ENCODE measurements around the gene LHPP. TPM values are rescaled to one million over a fixed set of nuclear protein-coding genes. Genes with fewer than 3 reads are reported as not detected.

Gene LHPP
- total and polyA plus RNA-seq, 2 experiments from 2014 or later: 27.4 to 40.2 TPM

DNA sequence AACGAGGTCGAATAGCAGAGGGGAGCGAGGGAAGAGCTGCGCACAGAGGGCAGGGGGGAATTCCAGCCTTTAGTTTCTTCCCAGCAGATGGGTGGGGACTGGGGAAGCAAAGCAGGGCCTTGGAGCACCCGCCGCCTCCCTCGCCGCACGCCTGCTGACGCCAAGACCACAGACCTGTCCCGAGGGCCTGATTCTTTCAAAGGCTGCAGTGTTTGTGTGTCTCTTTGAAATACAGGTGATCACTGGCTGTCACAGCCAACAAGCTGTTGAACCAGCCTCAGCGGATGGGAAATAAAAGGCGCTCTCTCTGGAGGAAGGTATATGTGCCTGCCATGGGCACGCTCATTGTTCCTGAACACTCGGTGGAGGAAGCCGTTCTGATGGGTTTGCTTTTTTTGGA is 163.3 kb downstream of the LHPP start:
- Histone ChIP-seq H3K36me3 (ENCODE audit: insufficient read depth) (no peaks in the 10 kb centered on the region), H4K20me1 (replicated peaks; ENCODE audit: insufficient read depth) (no peaks in the 10 kb centered on the region), H3F3A (replicated peaks; ENCODE audit: low read depth) (no peaks in the 10 kb centered on the region), H2AFZ (no peak overlapping the region), H3K9me2 (ENCODE audit: insufficient read depth) (no peaks in the 10 kb centered on the region), H3K27ac (ENCODE audit: low read depth) (no peak overlapping the region), H3K4me2 (no peak overlapping the region), H3K79me2 (replicated peaks; ENCODE audit: insufficient read depth) (no peaks in the 10 kb centered on the region), H3K4me3 (no peak overlapping the region), H3K4me1 (ENCODE audit: insufficient read depth) (peaks cover 12% of the 10 kb centered on the region), H3K27me3 (ENCODE audit: insufficient read depth) (no peaks in the 10 kb centered on the region)
- Mint-ChIP-seq H3K9me3 (no peaks in the 10 kb centered on the region), H3K27me3 (ENCODE audit: insufficient read depth, low read depth, poor library complexity) (peaks cover 10% of the 10 kb centered on the region), H3K36me3 (ENCODE audit: low read depth) (no peaks in the 10 kb centered on the region; the same call in 2 of the 3 replicates), H3K27ac (peak overlapping the region; percentile 24; the same call in 1 of the 2 replicates), H3K4me3 (no peak overlapping the region), H3K4me1 (peaks cover 30% of the 10 kb centered on the region)
- no peak for ATAC-seq
- no peak for DNase-seq (ENCODE audit: low spot score)
- TF ChIP-seq POLR2AphosphoS5 (IDR thresholded peaks at IDR 0.05; ENCODE audit: low read depth): no peak

DNA sequence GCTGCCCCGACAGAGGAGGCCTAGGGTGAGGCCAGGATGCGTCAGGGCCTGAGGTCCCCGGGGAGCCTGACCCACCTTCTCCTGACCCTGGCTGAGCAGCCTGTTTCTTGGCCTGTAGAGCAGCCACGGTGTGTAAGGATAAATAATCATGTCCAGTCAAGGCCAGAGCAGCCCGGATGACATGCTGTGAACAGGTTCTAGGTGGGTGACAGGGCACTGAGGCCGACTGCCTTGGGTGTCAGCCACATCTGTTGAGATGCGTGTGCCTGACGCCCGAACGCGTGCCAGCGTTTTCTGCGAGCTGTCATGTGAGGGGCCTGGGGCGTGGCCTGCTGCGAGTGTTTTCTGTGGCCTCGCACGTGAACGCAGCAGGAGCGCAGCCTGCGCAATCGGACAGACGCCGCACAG is 164.2 kb downstream of the LHPP start:
- Mint-ChIP-seq H3K27ac (no peak overlapping the region), H3K9me3 (no peaks in the 10 kb centered on the region), H3K36me3 (ENCODE audit: low read depth) (no peaks in the 10 kb centered on the region; the same call in 2 of the 3 replicates), H3K27me3 (ENCODE audit: insufficient read depth, low read depth, poor library complexity) (peaks cover 13% of the 10 kb centered on the region), H3K4me3 (no peak overlapping the region), H3K4me1 (peaks cover 30% of the 10 kb centered on the region)
- TF ChIP-seq, protein P1, sequence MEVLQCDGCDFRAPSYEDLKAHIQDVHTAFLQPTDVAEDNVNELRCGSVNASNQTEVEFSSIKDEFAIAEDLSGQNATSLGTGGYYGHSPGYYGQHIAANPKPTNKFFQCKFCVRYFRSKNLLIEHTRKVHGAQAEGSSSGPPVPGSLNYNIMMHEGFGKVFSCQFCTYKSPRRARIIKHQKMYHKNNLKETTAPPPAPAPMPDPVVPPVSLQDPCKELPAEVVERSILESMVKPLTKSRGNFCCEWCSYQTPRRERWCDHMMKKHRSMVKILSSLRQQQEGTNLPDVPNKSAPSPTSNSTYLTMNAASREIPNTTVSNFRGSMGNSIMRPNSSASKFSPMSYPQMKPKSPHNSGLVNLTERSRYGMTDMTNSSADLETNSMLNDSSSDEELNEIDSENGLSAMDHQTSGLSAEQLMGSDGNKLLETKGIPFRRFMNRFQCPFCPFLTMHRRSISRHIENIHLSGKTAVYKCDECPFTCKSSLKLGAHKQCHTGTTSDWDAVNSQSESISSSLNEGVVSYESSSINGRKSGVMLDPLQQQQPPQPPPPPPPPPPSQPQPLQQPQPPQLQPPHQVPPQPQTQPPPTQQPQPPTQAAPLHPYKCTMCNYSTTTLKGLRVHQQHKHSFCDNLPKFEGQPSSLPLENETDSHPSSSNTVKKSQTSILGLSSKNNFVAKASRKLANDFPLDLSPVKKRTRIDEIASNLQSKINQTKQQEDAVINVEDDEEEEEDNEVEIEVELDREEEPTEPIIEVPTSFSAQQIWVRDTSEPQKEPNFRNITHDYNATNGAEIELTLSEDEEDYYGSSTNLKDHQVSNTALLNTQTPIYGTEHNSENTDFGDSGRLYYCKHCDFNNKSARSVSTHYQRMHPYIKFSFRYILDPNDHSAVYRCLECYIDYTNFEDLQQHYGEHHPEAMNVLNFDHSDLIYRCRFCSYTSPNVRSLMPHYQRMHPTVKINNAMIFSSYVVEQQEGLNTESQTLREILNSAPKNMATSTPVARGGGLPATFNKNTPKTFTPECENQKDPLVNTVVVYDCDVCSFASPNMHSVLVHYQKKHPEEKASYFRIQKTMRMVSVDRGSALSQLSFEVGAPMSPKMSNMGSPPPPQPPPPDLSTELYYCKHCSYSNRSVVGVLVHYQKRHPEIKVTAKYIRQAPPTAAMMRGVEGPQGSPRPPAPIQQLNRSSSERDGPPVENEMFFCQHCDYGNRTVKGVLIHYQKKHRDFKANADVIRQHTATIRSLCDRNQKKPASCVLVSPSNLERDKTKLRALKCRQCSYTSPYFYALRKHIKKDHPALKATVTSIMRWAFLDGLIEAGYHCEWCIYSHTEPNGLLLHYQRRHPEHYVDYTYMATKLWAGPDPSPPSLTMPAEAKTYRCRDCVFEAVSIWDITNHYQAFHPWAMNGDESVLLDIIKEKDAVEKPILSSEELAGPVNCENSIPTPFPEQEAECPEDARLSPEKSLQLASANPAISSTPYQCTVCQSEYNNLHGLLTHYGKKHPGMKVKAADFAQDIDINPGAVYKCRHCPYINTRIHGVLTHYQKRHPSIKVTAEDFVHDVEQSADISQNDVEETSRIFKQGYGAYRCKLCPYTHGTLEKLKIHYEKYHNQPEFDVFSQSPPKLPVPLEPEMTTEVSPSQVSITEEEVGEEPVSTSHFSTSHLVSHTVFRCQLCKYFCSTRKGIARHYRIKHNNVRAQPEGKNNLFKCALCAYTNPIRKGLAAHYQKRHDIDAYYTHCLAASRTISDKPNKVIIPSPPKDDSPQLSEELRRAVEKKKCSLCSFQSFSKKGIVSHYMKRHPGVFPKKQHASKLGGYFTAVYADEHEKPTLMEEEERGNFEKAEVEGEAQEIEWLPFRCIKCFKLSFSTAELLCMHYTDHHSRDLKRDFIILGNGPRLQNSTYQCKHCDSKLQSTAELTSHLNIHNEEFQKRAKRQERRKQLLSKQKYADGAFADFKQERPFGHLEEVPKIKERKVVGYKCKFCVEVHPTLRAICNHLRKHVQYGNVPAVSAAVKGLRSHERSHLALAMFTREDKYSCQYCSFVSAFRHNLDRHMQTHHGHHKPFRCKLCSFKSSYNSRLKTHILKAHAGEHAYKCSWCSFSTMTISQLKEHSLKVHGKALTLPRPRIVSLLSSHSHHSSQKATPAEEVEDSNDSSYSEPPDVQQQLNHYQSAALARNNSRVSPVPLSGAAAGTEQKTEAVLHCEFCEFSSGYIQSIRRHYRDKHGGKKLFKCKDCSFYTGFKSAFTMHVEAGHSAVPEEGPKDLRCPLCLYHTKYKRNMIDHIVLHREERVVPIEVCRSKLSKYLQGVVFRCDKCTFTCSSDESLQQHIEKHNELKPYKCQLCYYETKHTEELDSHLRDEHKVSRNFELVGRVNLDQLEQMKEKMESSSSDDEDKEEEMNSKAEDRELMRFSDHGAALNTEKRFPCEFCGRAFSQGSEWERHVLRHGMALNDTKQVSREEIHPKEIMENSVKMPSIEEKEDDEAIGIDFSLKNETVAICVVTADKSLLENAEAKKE (CRISPR knock-in tag; IDR thresholded peaks at IDR 0.05): no peak
- TF ChIP-seq POLR2AphosphoS5 (IDR thresholded peaks at IDR 0.05; ENCODE audit: low read depth): no peak
- TF ChIP-seq ZNF331 (CRISPR knock-in tag; IDR thresholded peaks at IDR 0.05; ENCODE audit: low read depth): no peak
- no peak for TF ChIP-seq EZH2 (IDR thresholded peaks at IDR 0.05; ENCODE audit: low read depth, unreplicated experiment)
- H2AFZ ChIP-seq: no peak overlapping the region
- no peaks in the 10 kb centered on the region for H3K79me2 ChIP-seq (replicated peaks; ENCODE audit: insufficient read depth)
- H3K27me3 ChIP-seq (ENCODE audit: insufficient read depth): no peaks in the 10 kb centered on the region
- DNase-seq (ENCODE audit: low spot score) (no peak), ATAC-seq (no peak)
- H3K4me2 ChIP-seq: no peak overlapping the region
- H3K4me1 ChIP-seq (ENCODE audit: insufficient read depth): peaks cover 12% of the 10 kb centered on the region
- H3K27ac ChIP-seq (ENCODE audit: low read depth): no peak overlapping the region
- H3K4me3 ChIP-seq: no peak overlapping the region
- no peaks in the 10 kb centered on the region for H3K36me3 ChIP-seq (ENCODE audit: insufficient read depth)
- H3F3A ChIP-seq (replicated peaks; ENCODE audit: low read depth): no peaks in the 10 kb centered on the region
- no peaks in the 10 kb centered on the region for H4K20me1 ChIP-seq (replicated peaks; ENCODE audit: insufficient read depth)
- H3K9me2 ChIP-seq (ENCODE audit: insufficient read depth): no peaks in the 10 kb centered on the region

All from GM23338 (cell line).